Subcutaneous adipose tissue (tissue), 4 donors: ENCODE results near the gene CBFA2T3. TPM values are rescaled to one million over a fixed set of nuclear protein-coding genes. Genes with fewer than 3 reads are reported as not detected.

Source experiments
- CTCF ChIP-seq: fragments of 450-650 bp; IDR thresholded peaks from one replicate; pipeline ENCODE4 v1.5.1; 2016; ENCODE audit warnings: low read depth, mild to moderate bottlenecking, control low read depth, antibody characterized with exemption, moderate library complexity
- total RNA-seq, 4 donors: library from RNA; depleted of rRNA; stranded (reverse); fragments of >200 nt; gene quantifications; one replicate each; pipeline ENCODE4 v1.1.0, GENCODE V29; 2016

CBFA2T3 gene
- total RNA-seq, 4 donors from 2014 or later = 0.49 to 6.6 (median 1.1) TPM

- TF ChIP-seq CTCF = no peak
Measured at GRCh38 chr16:88934066-88934667, 42.8 kb downstream of the CBFA2T3 start.

- no peak for TF ChIP-seq CTCF
Measured at GRCh38 chr16:88932929-88933328, 44.1 kb downstream of the CBFA2T3 start.

GRCh38 chr16:88931936-88932335, 45.1 kb downstream of the CBFA2T3 start:
- no peak for TF ChIP-seq CTCF

GRCh38 chr16:88931373-88931900, 45.6 kb downstream of the CBFA2T3 start:
- no peak for TF ChIP-seq CTCF

- TF ChIP-seq CTCF = no peak
Measured at GRCh38 chr16:88930716-88931115, 46.3 kb downstream of the CBFA2T3 start.

- no peak for TF ChIP-seq CTCF
Measured at GRCh38 chr16:88929091-88929445, 47.9 kb downstream of the CBFA2T3 start.

GRCh38 chr16:88928405-88929090, 48.5 kb downstream of the CBFA2T3 start:
- TF ChIP-seq CTCF = no peak
